Inflammatory macrophage treated with lipopolysaccharide for 4 hours (primary cell): ENCODE results near the gene OR1F1.
"Not testable (repeated sequence)": the region's sequence is repeated elsewhere in the genome, so short reads cannot be mapped to it uniquely, and the experiment has no call there.

Experiments used
- DNase-seq: peaks from one replicate; pipeline ENCODE4 v3.0.0-alpha.2; 2020

The OR1F1 gene

GRCh38 chr16:3152027-3152276 is 36.1 kb upstream of the OR1F1 start:
- DNase-seq = no peak

DNA sequence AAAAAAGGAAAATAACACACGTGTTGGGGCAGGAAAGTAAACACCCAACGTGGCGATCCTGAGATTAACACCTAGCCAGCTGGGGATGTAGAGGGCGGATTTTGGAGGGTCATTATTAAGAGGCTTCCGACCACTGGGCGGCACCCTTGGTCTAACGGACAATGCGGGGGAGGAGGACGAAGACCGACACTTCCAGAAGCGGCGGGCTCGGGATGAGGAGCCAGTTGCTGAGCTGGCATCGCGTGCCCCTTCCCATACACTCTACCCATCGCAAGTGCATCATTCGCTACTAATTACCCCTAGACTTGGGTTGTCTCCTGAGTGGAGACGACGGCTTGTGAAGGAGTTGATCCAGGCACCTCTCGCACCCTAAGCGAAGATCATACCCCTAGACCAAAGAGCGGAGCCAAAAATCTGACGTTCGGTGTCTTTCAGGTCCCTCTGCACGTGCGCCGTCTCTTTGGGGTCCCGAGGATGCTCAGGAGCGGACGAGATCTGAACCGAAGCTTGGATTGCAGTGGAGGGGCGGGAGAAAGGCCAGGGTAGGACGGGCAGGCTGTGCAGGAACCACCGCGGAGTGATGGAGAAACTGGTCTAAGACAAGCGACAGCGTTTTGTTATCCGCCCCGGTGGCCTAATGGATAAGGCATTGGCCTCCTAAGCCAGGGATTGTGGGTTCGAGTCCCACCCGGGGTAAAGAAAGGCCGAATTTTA is 35.6 kb upstream of the OR1F1 start:
- peak; percentile 81 for DNase-seq

GRCh38 chr16:3152991-3153368 is 35.0 kb upstream of the OR1F1 start:
- DNase-seq = no peak

GRCh38 chr16:3155181-3155580 is 32.8 kb upstream of the OR1F1 start:
- no peak for DNase-seq

- no peak for DNase-seq
Measured at GRCh38 chr16:3155972-3156371, 32.0 kb upstream of the OR1F1 start.

- DNase-seq = peak; percentile 72
Measured at GRCh38 chr16:3157229-3158025, 30.6 kb upstream of the OR1F1 start.

DNA sequence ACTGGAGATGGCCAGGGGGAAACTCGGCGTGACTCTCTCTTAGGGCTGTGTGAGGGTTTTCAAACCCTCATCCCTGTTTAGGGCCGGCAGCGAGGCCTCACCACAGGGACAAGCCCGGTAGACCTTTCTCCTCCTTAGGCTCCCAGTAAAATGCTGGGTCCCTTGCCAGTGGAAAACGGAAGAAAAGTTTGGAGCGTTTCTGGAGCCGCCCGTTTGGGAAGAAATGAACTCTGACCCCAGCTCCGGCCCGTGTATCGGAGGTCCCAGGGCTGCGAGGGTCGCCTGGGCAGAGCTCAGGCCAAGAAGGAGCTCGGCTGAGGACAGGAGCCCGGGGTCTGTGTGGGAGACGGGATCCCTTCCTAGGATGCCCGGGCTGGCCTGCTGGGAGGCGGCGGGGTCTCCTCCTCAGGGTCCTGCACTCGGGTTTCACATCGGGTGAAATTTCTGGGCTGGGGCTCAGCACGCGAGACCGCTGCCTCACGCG is 29.9 kb upstream of the OR1F1 start:
- no peak for DNase-seq

GRCh38 chr16:3158510-3159314 is 29.3 kb upstream of the OR1F1 start:
- DNase-seq = peak; percentile 76

- DNase-seq = no peak
Measured at GRCh38 chr16:3161235-3162018, 26.6 kb upstream of the OR1F1 start.

DNA sequence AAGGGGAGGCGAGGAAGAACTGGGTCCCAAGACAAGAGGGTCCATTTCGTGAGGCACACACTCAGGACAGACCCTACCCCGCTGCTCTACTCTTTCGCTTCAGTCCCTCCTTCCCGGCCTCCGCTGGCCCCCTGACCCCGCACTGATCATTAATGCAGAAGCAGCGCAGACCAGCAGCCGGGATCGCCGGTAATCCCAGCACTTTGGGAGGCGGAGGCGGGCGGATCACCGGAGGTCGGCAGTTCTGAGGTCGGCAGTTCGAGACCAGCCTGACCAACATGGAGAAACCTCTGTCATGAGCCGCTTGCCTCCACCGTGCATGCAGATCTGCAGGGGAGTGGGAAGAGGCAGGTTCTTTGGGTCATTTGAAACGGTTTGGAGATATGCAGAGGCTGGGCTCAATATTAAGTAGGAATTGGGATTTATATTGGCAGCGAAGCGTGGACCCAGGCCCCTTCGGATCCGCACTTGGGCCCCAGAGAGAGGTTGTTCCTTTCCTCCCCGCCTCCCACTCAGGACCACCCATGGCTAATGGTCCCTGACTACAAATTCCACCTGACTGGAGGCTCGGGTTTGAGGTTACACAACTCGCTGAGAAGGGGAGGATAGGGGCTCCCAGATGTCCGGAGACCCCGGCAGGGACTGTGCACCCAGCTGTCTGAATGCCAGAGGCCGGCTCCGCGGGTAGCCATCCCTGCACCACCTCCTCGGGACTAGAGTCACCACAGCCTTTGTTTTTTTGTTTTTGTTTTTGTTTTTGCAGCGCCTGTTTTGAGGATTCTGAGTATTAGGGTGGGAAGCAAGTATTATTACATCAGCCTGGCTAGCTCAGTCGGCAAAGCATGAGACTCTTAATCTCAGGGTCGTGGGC is 23.6 kb upstream of the OR1F1 start:
- DNase-seq = no peak

- DNase-seq = no peak
Measured at GRCh38 chr16:3165111-3165822, 22.7 kb upstream of the OR1F1 start.

GRCh38 chr16:3166505-3166886 is 21.5 kb upstream of the OR1F1 start:
- no peak for DNase-seq

- DNase-seq = not testable (repeated sequence)
Measured at GRCh38 chr16:3168729-3169128, 19.3 kb upstream of the OR1F1 start.

DNA sequence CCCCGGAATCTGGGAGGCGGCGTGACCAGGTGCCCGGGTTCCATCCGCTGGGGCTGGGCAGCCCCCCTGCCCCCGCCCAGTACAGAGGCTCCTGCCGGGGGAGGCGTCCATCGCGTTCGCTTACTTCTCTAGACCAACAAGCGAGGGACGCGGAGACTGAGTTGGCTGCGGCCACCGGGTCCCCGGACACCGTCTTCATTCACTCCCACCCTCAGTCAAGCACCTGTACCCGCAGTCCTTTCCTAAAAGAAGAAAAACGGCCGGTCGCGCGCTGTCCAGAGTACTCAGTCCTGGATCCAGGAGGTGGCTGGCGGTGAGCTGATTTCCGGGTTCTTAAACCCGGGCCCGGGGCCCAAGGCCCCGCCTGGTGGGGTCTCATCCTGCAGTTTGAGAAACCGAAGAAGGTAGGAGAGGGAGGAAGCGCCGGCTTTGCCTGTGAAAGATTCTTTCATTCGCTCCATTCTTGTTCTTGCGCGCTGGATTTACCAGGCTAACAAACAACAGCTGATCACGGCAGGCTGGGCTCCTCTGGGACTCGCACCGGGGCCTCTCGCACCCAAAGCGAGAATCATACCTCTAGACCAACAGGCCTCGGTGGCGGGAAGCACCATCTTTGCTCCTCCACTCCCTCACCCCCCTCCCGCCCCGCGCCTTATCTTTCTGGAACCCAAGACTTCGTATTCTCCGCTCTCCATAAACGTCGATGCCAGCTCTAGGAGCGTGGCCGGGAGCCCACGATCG is 17.4 kb upstream of the OR1F1 start:
- DNase-seq = no peak

GRCh38 chr16:3171181-3171854 is 16.7 kb upstream of the OR1F1 start:
- DNase-seq = peak; percentile 32

GRCh38 chr16:3171855-3172593 is 16.0 kb upstream of the OR1F1 start:
- no peak for DNase-seq

- DNase-seq = no peak
Measured at GRCh38 chr16:3173892-3174617, 13.9 kb upstream of the OR1F1 start.

GRCh38 chr16:3174618-3175148 is 13.3 kb upstream of the OR1F1 start:
- DNase-seq = no peak
